ENCODE data around the gene RBM28.
A peak's percentile ranks its signal among the peaks of the same experiment; 100 is the strongest.
"Not testable (repeated sequence)": the region's sequence is repeated elsewhere in the genome, so short reads cannot be mapped to it uniquely, and the experiment has no call there.

RBM28 gene

GRCh38 chr7:128344431-128344774 lies 695 bp upstream of the RBM28 start:
- DNase-seq (ENCODE audit: low spot score): no peak

DNA sequence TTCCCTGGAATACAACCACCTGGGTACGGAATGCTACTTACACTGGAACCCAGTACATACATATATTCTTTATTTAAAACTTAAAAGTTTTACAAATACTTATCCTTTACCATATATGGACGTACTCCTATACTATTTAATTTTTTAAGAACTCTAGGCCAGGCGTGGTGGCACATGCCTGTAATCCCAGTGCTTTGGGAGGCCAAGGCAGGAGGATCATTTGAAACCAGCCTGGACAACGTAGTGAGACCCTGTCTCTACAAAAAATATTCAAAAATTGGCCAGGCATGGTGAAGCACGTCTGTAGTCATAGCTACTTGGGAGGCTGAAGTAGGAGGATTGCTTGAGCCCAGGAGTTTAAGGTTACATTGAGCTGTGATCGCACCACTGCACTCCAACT lies 2.0 kb downstream of the RBM28 start:
- DNase-seq (ENCODE audit: low spot score): no peak

DNA sequence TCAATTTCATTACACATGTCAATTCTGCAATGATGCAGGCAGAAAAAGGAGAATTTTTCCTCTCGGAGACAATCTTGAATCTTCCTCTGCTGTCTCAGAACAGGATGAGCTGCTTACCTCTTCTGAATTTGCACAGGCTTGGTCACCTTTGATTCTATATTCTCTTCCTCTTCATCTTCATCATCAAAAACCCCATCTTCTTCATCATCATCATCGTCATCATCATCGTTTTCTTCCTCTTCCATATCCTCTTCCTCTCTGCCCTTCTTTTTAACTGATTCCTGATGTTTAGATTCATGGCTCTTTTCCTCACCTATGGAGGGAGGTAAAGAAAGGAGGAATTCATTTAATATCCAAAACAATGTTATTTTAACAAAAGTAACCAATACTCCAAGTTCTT lies 8.0 kb downstream of the RBM28 start:
- DNase-seq (ENCODE audit: low spot score): no peak

DNA sequence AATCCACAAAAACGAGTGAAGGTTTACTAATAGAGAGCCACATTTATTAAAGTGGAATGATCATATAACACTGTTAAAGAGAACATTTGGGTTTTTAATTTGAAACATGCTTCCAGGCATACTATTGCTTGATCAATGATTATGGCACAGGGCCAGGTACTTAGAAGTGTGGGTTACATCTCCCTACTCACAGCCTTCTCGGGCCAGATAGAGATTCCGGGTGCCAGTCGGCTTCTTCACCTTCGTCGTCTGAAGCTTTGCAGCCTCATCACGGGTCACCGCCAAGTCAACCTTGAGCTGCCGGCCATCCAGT lies 19.4 kb downstream of the RBM28 start:
- no peak for DNase-seq (ENCODE audit: low spot score)

GRCh38 chr7:128323459-128324367 lies 20.0 kb downstream of the RBM28 start:
- DNase-seq (ENCODE audit: low spot score): peak; percentile 64

DNA sequence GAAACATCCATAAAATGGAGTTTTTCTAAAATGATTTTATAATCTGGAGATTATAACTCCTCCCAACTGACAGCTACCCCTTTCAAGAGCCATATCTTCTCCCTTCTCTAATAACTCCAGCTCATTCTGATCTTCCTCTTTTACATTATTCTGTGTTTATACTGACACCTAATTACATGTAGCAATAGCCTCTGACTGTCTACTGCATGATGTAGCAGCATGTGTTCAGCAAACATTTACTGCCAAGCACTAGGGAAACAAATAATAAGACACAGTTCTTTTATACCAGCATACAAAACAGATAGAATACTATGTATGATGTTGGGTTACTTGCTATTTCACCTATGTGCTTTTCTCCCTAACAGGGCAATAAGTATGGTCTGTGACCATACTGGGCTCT lies 20.7 kb downstream of the RBM28 start:
- DNase-seq (ENCODE audit: low spot score): no peak

DNA sequence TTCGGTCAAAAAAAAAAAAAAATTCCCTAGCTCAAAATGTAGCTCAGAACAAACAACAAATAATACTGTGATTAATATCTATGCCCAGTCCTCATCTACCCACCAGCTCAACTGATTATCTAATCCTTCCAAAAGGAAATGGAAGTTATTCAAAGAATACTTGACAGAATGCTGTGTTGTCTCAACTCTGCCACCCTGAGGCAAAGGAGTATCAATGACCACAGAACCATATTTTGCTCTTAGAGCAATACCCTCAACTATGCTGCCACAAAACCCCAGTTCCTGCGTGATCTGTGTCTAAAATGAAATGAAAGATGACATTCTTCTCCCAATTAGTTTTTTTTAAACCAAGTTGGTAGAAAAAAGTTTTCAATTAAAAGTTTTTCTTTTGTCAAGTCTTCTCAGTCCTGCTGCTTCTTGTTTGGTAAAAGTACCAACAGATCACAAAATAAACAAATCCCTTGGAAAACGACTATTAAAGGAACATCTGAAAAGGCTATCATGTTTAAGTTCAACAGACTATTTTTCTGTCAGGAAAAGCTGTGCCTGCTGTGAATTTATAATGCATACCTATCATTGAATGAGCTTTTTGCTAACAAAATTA lies 21.6 kb downstream of the RBM28 start:
- DNase-seq (ENCODE audit: low spot score): peak; percentile 71

GRCh38 chr7:128321044-128321422 lies 22.7 kb downstream of the RBM28 start:
- no peak for DNase-seq (ENCODE audit: low spot score)

- no peak for DNase-seq (ENCODE audit: low spot score)
These were observed 25.0 kb downstream of the RBM28 start for GRCh38 chr7:128318691-128319090.

GRCh38 chr7:128311013-128311412 lies 32.7 kb downstream of the RBM28 start:
- DNase-seq (ENCODE audit: low spot score): no peak

DNA sequence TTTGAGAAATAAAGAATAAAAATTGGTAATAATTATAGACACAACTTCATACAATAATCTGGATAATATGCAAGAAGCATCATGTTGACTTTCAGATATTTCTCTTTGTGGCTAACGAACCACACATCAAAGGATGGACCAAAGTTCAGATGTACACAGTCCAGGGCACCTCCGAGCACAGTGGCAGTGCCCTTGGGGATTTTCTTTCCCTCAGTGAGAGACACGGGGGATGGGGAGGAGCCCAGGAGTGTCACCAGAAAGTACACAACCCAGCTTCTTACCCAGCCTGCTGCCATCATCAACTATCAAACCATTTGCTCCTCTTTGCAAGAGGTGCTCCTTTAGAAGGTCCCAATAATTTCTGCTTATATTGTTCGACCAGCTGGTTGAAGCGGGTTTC lies 33.2 kb downstream of the RBM28 start:
- DNase-seq (ENCODE audit: low spot score): no peak

- DNase-seq (ENCODE audit: low spot score): no peak
These were observed 33.7 kb downstream of the RBM28 start for GRCh38 chr7:128309976-128310375.

GRCh38 chr7:128309124-128309523 lies 34.6 kb downstream of the RBM28 start:
- DNase-seq (ENCODE audit: low spot score): no peak

- no peak for DNase-seq (ENCODE audit: low spot score)
These were observed 36.6 kb downstream of the RBM28 start for GRCh38 chr7:128307061-128307460.

DNA sequence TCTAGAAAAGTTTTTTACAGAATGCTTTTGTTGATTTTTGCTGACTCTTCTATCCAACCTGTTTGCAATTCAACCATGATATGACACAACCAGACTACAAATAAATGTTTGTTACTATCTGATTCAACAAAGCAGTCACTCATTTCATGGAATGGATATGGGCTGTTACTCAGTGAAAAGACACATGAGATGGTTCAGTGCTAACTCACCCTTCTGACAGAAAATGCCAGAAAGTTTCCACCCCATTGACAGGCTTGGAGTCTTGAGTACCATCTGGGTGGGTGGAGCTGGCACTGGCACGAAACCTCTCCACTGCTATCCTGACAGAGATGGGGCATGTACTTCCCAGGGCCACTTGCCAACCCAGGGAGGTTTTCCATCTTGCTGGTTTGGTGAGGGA lies 39.5 kb downstream of the RBM28 start:
- peak; percentile 35 for DNase-seq (ENCODE audit: low spot score)

DNA sequence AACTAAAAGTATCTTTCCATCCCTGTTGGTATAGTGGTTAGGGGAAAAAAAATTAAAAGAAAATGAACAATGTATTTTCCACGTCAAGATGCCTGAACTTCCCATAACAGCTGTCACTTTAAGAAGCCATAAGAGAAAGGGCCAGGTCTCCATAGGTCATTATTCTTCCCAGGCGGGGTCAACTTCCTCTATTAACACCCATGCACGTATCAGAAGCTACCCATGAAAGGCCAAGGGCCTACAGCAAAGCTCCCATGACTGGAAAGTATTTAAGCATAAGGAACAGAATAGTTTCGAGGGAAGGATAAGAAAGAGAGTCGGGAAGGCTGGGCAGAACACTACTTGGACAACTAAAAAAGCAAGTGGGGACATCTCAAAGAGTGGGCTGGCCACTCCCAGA lies 40.1 kb downstream of the RBM28 start:
- DNase-seq (ENCODE audit: low spot score): no peak

DNA sequence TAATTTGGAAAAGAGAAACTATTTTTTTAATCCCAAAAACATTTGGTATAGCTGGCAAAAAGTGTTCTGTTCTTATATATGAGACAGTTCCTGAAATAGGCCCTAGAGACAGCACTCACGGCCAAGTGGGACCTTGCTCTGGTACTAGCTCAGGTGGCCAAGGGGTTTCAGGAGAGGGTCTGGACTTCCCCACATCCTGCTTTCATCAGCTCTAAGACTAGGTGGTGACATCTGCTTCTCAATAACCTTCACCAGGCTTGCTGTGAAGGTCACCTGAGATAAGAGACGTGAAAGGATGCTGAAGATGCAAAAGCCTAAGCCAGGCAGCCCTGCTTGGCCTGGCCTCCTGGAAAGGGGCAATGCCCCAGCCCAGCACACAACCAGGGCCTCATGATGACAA lies 40.6 kb downstream of the RBM28 start:
- DNase-seq (ENCODE audit: low spot score): no peak

DNA sequence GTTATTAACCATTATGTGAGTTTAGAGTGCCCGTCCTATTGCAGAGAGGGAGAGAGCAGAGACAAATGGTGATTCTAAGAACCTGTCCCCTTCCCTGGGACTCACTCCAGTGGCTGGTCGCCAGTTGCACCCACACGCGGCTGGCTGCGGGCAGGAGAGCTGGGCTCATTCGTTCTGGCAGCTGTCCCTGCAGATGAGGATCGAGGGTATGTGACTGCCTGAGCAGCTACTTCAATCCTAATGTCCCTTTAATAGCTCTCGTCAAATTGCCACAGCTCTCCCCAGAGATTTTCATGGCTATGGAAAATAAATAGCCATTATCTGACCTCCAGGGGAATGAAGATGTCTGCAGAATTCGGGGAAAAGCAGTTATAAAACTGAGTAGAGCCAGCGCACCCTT lies 41.6 kb downstream of the RBM28 start:
- no peak for DNase-seq (ENCODE audit: low spot score)

DNA sequence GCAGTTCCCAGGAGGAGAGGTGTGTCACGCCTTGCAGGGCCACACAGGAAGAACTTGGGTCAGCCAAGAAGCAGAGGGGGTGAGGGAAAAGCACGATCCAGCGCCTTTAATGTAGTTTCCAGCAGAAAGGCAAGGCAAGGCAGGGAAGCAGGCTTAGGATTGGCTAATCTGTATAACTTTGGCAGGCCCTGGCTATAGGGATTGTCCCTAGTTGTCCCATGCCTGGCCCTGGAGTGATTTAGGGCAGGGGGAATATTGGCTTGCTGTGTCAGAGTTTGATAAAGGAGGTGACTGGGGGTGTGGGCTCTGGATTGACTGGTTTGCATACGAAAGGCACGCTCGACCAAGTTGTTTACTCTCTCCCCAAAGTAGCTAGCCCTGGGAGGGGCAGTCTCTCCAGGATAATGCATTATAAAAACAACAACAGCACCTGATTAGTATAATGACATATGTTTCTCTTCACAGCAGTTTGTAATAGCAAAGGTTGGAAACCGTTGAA lies 44.5 kb downstream of the RBM28 start:
- DNase-seq (ENCODE audit: low spot score): no peak

- DNase-seq (ENCODE audit: low spot score): not testable (repeated sequence)
These were observed 45.7 kb downstream of the RBM28 start for GRCh38 chr7:128298004-128298403.

GRCh38 chr7:128287556-128287955 lies 56.2 kb downstream of the RBM28 start:
- no peak for DNase-seq (ENCODE audit: low spot score)

DNA sequence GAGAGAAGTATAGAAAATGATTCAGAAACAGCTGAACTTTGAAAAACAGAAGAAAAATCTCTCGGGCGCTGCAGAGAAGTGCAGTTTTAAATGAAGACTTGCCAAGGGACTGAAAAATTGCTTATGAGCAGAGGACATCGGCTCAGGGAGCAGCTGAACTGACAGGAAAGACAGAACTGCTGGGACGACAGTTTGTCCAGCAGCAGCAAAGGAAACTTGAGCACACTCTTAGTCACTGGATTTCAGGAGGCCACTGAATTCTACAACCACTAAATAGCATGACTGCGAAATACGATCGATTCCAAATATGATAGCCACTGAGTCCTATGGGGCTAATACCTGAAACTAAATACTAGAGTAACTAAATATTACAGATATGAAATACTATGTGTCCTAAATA lies 59.6 kb downstream of the RBM28 start:
- DNase-seq (ENCODE audit: low spot score): no peak

DNA sequence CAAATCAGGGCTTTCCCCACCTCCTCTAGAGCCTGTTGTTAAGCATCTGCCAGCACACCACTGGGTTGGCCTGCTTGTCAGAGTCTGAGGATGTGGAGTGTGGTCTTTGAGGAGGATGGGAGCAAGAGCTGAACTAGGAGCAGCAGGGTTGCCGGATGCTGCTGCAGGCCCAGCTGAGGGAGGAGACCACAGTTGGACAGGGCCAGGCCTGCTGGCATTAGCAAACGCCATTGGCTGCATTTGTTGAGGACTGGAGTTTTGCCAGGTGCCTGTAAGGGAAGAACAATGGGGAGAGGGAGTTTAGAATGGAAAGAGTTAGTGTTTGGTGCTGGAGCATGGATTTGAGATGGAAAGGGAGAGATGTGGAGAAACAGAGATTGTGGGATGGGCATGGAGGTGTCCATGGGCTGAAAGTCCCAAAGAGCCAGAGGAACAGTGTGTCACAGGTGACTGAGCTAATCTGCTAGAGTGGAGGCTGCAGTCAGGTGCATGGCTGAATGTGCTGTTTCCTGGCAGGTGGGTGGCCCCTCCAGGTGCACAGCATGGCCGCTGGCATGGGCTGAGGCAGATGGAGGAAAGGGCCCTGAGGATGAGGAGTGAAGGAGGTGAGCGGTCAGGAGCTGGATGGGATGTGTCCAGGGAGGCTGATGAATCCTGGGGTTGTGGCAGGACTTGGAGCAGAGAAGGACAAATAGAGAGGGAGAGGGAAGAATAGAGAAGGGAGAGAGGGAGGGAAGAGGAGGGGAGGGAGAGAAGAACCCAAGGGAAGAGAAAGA lies 61.9 kb downstream of the RBM28 start:
- DNase-seq (ENCODE audit: low spot score): no peak
